ENCODE measurements around the gene COL23A1.

Gene COL23A1

GRCh38 chr5:178431782-178432165 is 158.4 kb downstream of the COL23A1 start:
- TF ChIP-seq, protein P1, sequence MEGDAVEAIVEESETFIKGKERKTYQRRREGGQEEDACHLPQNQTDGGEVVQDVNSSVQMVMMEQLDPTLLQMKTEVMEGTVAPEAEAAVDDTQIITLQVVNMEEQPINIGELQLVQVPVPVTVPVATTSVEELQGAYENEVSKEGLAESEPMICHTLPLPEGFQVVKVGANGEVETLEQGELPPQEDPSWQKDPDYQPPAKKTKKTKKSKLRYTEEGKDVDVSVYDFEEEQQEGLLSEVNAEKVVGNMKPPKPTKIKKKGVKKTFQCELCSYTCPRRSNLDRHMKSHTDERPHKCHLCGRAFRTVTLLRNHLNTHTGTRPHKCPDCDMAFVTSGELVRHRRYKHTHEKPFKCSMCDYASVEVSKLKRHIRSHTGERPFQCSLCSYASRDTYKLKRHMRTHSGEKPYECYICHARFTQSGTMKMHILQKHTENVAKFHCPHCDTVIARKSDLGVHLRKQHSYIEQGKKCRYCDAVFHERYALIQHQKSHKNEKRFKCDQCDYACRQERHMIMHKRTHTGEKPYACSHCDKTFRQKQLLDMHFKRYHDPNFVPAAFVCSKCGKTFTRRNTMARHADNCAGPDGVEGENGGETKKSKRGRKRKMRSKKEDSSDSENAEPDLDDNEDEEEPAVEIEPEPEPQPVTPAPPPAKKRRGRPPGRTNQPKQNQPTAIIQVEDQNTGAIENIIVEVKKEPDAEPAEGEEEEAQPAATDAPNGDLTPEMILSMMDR (conservative IDR thresholded peaks at IDR 0.05; ENCODE audit: low read depth, low read length), result no peak
- DNase-seq (ENCODE audit: low read depth), result no peak
- no peak overlapping the region for H3K4me3 ChIP-seq (ENCODE audit: low read length)

GRCh38 chr5:178431063-178431781 is 159.0 kb downstream of the COL23A1 start:
- no peak overlapping the region for H3K4me3 ChIP-seq (ENCODE audit: low read length)
- TF ChIP-seq, protein P1 (conservative IDR thresholded peaks at IDR 0.05; ENCODE audit: low read depth, low read length), result no peak
- no peak for DNase-seq (ENCODE audit: low read depth)

DNA sequence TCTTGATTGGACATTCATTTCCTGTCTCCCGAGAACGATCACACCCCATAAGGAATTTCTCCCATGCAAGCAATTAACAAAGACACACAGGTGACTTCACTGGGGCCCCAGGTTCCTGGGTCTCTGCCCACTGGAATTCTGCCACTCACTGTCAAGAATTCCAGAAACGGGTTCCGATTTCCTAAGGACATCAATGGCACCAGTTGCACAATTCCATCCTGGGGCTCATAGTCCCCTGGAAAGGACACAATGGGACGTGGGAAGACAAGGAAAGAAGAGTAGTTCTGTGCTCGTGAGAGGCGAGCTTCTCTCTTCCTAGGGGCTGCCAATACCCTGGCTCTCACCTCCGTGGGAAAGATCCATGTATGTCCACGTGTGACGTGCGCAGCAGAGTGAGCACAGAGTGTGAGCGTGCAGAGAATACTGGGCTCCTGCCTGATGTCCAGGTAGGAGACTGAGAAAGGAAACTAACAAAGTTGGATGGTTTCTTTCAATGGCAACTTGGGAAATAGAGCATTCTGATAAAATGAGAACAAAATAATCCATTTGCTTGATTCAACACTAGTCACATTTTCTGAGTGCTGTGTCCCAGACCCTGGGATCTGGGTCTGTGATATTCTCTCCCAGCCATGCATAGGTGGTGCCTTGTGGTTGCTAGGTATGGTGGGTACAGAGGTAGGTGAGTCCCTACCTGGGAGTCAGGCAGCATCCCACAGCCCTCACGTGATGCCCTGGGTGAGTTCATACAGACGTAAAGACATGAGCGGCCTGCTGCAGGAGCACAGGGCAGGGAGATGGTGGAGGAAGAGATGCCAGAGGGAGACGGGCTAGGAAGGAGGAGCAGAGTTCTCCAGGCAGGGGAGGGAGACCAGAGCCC is 159.8 kb downstream of the COL23A1 start:
- no peak for DNase-seq (ENCODE audit: low read depth)
- TF ChIP-seq, protein P1 (conservative IDR thresholded peaks at IDR 0.05; ENCODE audit: low read depth, low read length), result no peak
- no peak overlapping the region for H3K4me3 ChIP-seq (ENCODE audit: low read length)

DNA sequence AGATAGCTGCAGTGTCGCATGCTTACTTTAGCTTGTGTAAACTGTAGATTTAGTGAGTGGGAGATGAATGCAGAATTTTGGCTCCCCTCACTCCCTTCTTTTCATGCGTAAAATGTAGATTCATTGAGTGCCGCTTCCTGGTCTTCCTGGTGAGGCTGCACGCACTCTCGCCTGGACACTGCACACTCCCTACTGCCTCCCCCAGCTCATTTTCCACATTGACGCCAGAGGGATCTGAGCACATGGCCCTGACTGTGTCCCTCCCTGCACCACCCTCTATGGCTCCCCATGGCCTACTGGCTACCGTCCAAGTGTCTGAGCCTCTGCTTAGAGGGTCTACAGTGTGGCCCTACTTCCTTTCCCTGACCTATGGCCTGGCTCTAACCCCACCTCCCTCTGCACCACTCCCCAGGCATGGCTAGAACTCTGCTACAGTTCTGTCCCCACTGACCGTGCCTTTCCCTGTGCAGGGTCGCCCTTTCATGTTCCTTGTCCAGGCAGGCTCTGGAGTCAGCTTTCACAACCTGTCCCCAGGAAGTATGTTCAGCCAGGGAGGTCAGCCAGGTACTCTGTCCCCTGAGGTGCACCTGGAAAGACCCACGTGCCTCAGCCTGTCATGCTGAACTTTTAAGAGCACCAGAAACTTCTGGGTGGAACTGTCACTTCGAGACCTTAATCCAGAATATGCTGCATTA is 160.6 kb downstream of the COL23A1 start:
- TF ChIP-seq, protein P1 (conservative IDR thresholded peaks at IDR 0.05; ENCODE audit: low read depth, low read length), result no peak
- no peak overlapping the region for H3K4me3 ChIP-seq (ENCODE audit: low read length)
- DNase-seq (ENCODE audit: low read depth), result no peak

DNA sequence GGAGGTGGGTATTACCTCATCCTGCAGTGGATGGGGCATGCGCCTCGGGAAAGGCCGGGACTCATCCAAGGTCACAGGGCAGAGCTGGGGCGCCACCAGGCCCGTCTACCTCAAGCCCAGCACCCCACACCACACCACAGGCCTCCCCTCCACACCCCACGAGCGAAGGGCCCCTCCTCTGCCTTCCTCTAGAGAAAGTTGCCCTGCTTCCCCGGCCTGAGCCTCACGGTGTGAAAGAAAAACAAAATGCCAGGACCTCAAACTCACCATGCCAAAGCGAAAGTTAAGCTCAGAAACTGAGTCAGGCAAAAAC is 161.1 kb downstream of the COL23A1 start:
- DNase-seq (ENCODE audit: low read depth), result no peak
- TF ChIP-seq, protein P1 (conservative IDR thresholded peaks at IDR 0.05; ENCODE audit: low read depth, low read length), result no peak
- H3K4me3 ChIP-seq (ENCODE audit: low read length), result no peak overlapping the region

DNA sequence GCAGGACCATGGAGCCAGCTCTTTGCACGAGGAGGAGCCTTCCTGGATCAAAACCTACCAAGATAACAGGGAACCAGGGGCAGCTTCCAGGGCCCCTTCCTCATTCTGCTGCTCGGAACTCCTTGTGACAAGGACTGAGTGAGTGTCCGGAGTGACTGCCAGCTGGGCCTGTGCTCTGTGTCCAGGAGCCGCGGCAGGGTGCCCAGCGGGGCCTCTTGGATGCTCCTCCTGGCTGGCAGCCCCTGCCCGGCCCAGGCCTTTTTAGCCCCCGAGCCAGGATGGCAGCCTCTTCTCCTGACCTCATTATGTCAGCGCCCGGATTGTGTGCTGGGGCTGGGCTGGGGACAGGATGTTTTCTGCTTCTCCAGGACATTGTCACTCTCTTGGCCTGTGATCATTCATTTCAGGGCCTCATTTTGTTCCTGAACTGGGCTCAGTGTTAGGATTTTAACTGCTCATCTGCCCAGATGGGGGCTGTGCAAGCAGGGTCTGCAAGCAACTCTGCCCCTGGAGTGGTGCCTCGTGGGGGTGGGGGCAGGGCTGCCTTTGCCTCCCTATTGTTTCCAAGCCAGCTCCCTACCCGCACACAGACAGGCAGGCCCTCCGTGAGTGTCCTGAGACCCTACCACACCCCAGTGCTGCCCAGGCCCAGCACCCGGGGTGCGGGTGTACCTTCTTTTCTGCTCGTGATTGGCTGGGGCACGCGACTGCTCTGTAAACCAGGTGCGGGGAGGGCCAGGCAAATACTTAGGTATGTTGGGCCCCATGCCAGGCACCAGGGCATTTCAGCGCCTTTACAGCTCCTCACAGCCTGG is 161.6 kb downstream of the COL23A1 start:
- H3K4me3 ChIP-seq (ENCODE audit: low read length), result no peak overlapping the region
- TF ChIP-seq, protein P1 (conservative IDR thresholded peaks at IDR 0.05; ENCODE audit: low read depth, low read length), result no peak
- DNase-seq (ENCODE audit: low read depth), result no peak
